Activated naive CD8-positive, alpha-beta T cell treated with anti-CD3 and anti-CD28 coated beads for 36 hours (primary cell): ENCODE data around the gene STXBP5L. TPM values are rescaled to one million over a fixed set of nuclear protein-coding genes. Genes with fewer than 3 reads are reported as not detected.
"Not testable (repeated sequence)": the region's sequence is repeated elsewhere in the genome, so short reads cannot be mapped to it uniquely, and the experiment has no call there.

ENCODE experiments used
- DNase-seq: peaks from one replicate; pipeline ENCODE4 v3.0.0; 2021
- H3K27ac Mint-ChIP-seq: one replicate; pipeline ENCODE4 v1.8.0; 2022; ENCODE audit warnings: mild to moderate bottlenecking, moderate library complexity, mixed read lengths
- H3K27me3 Mint-ChIP-seq: one replicate; pipeline ENCODE4 v1.8.0; 2022; ENCODE audit warnings: mild to moderate bottlenecking, mixed read lengths
- H3K36me3 Mint-ChIP-seq: one replicate; pipeline ENCODE4 v1.8.0; 2021; ENCODE audit warnings: mild to moderate bottlenecking, mixed read lengths
- H3K4me1 Mint-ChIP-seq: one replicate; pipeline ENCODE4 v1.8.0; 2021; ENCODE audit warnings: mixed read lengths
- H3K4me3 Mint-ChIP-seq: one replicate; pipeline ENCODE4 v1.8.0; 2022; ENCODE audit warnings: mild to moderate bottlenecking, moderate library complexity, mixed read lengths
- H3K9me3 Mint-ChIP-seq: one replicate; pipeline ENCODE4 v1.8.0; 2022; ENCODE audit warnings: mixed read lengths
- total RNA-seq, 2 experiments: library from RNA; stranded (reverse); gene quantifications; one replicate each; pipeline ENCODE4 v1.2.3, GENCODE V29; 2021

STXBP5L gene
- total RNA-seq: not detected

- H3K4me3 Mint-ChIP-seq: peak within 1 kb of the TSS; percentile 74
- H3K9me3 Mint-ChIP-seq: no peaks in the 10 kb centered on the region
- no peaks in the 10 kb centered on the region for H3K36me3 Mint-ChIP-seq
- H3K4me1 Mint-ChIP-seq: peaks cover 13% of the 10 kb centered on the region
- H3K27me3 Mint-ChIP-seq: peaks cover 74% of the 10 kb centered on the region
- no peak within 1 kb of the TSS for H3K27ac Mint-ChIP-seq
- peak; percentile 77 for DNase-seq
Observed at GRCh38 chr3:120908030-120908794, at the start of gene STXBP5L. STXBP5L (plus strand) TSS chr3:120908205; CDS start chr3:120909579, 1,374 bp downstream.

DNA sequence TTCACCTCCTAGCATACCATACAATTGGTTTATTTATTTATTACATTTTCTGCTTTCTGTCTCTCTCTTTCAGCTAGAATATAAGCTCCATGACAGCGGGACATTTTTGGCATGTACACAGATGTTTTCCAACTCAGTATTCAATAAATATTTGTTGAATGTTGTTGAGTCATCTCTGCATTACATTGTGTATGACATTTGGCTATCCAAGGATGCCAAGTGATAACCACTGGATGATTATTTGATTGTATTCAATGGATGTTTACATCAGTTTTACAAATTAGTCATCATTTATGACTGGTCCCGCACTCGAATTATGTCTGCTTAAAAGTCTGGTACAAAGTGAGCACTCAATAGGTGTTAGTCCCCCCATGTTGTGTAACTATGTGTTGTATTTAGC, 49.5 kb upstream of the STXBP5L start:
- no peaks in the 10 kb centered on the region for H3K4me1 Mint-ChIP-seq
- DNase-seq: no peak
- H3K36me3 Mint-ChIP-seq: no peaks in the 10 kb centered on the region
- H3K9me3 Mint-ChIP-seq: no peaks in the 10 kb centered on the region
- H3K27ac Mint-ChIP-seq: no peak overlapping the region
- H3K4me3 Mint-ChIP-seq: no peak overlapping the region
- peaks cover 22% of the 10 kb centered on the region for H3K27me3 Mint-ChIP-seq

- Mint-ChIP-seq H3K9me3 (no peaks in the 10 kb centered on the region), H3K36me3 (no peaks in the 10 kb centered on the region), H3K27ac (no peak overlapping the region), H3K4me1 (no peaks in the 10 kb centered on the region), H3K4me3 (no peak overlapping the region), H3K27me3 (peaks cover 12% of the 10 kb centered on the region)
- DNase-seq: no peak
Observed at GRCh38 chr3:120864541-120864940, 43.5 kb upstream of the STXBP5L start.

DNA sequence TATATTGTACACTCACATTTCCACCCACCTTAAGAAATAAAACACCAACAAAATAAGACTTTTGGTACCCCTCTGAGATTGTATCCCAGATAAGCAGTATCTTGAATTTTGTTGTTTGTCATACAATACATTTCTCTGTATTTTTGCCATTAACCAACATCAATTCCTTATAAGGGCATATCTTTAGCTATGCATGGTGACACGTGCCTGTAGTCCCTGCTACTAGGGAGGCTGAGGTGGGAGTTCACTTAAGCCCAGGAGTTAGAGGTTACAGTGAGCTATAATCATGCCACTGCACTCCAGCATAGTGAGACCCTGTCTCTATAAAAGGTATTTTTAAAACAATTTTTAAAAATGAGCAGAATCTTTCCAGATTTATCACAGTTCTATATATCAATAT, 32.5 kb upstream of the STXBP5L start:
- Mint-ChIP-seq H3K36me3 (no peaks in the 10 kb centered on the region), H3K9me3 (no peaks in the 10 kb centered on the region), H3K27ac (no peak overlapping the region), H3K27me3 (peaks cover 16% of the 10 kb centered on the region), H3K4me1 (no peaks in the 10 kb centered on the region), H3K4me3 (no peak overlapping the region)
- no peak for DNase-seq

DNA sequence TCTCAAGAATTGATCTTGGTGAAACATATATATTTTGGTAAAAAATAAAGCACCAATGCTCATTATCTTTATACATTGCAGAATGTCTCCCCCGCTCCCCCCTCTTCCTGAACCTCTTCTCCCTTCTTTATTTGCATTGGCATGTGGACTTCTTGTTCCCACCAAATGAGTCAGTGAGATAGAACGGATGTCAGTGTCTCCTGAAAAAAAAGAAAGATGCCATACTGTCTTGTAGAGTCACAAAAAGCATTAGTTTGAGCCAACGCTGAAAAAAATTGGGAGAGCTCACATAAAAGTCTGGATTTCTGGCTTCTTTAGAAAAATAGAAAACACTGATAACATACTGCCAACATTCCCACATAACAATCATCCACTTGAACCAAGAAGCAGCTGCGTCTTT, 32.0 kb upstream of the STXBP5L start:
- no peak for DNase-seq
- Mint-ChIP-seq H3K9me3 (no peaks in the 10 kb centered on the region), H3K27ac (no peak overlapping the region), H3K4me1 (no peaks in the 10 kb centered on the region), H3K4me3 (no peak overlapping the region), H3K36me3 (no peaks in the 10 kb centered on the region), H3K27me3 (peaks cover 18% of the 10 kb centered on the region)

- Mint-ChIP-seq H3K27ac (no peak overlapping the region), H3K36me3 (no peaks in the 10 kb centered on the region), H3K4me3 (no peak overlapping the region), H3K4me1 (no peaks in the 10 kb centered on the region), H3K27me3 (peaks cover 14% of the 10 kb centered on the region), H3K9me3 (no peaks in the 10 kb centered on the region)
- no peak for DNase-seq
Observed at GRCh38 chr3:120879411-120879810, 28.6 kb upstream of the STXBP5L start.

DNA sequence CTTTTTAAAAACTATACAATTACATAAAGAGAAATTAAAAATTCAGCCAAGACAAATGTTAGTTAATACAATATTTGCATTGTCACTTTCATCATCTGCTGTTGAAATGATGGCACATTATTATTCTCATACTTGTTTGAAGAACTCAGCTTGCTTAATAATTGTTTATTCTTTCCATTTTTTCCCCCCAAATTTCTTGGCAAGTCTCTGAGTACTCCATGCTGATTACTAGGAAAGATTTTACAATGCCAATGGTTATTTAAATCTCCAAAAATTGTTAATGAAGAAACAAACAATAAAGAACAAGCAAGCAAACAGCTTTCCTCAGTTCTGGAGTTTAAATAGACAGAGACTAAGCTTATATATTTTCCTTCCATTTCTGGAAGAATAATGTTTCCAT, 15.1 kb upstream of the STXBP5L start:
- Mint-ChIP-seq H3K4me3 (no peak overlapping the region), H3K36me3 (no peaks in the 10 kb centered on the region), H3K4me1 (no peaks in the 10 kb centered on the region), H3K27me3 (peaks cover 21% of the 10 kb centered on the region), H3K27ac (no peak overlapping the region), H3K9me3 (no peaks in the 10 kb centered on the region)
- no peak for DNase-seq

DNA sequence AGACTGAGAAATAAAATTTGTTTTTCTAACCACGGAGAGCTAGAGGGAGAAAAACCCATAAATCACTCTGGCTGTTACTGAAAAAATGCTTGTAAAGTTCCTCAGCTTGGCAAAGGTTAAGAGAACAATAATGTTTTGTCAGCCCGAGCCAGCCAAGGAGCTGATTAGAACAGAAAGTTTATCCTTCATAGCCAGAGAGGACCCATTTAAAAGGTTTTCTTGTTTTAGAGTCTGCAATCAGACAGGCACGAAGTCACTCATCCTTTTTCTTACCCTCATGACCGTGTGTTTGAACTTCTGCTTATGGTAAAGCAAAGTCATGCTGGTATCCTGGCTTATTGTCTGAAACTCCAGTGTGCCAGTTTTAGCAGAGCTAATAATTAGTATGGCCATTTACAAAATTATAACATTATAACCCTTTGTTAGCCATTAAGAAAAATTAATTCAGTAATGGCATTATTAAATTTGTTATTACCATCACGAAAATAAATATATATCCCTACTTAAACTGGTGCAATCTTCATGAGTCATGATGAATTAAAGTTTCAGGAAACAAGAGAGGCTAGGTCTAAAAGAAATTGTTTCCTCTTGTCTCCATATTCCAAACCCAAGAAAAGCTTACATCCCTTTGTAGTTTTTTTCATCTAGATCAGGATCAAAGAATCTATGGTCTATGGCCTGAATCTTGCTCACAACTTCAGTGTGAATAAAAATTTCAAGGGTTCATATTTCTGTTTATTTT, 13.5 kb upstream of the STXBP5L start:
- no peaks in the 10 kb centered on the region for H3K36me3 Mint-ChIP-seq
- H3K9me3 Mint-ChIP-seq: no peaks in the 10 kb centered on the region
- H3K27ac Mint-ChIP-seq: no peak overlapping the region
- H3K4me1 Mint-ChIP-seq: no peaks in the 10 kb centered on the region
- H3K27me3 Mint-ChIP-seq: peaks cover 24% of the 10 kb centered on the region
- DNase-seq: no peak
- H3K4me3 Mint-ChIP-seq: no peak overlapping the region

- not testable (repeated sequence) for H3K36me3 Mint-ChIP-seq, H3K4me1 Mint-ChIP-seq, DNase-seq, H3K9me3 Mint-ChIP-seq, H3K27ac Mint-ChIP-seq, H3K4me3 Mint-ChIP-seq
- H3K27me3 Mint-ChIP-seq: peaks cover 36% of the 10 kb centered on the region
Observed at GRCh38 chr3:120901716-120902115, 6.3 kb upstream of the STXBP5L start.

DNA sequence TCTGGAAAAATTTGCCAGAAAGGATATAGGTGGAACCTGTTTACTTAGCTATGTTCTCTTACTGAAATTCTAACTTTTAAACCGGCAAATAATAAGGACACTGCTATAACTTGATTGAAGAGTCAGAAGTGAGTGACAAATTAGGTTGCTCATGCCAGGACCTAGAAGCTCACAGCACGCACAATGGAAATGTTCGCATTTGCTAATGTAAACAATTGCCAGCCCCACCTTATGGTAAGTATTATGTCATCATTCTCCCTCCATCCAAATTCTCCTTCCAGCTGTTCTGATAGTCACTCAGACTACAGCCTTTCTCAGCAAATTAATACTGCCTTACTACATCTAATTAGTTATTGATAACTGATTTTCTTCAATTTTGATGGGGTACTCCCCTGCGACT, 4.8 kb upstream of the STXBP5L start:
- Mint-ChIP-seq H3K4me1 (peaks cover 6% of the 10 kb centered on the region), H3K4me3 (no peak overlapping the region), H3K27me3 (peaks cover 51% of the 10 kb centered on the region), H3K9me3 (peaks cover 2% of the 10 kb centered on the region), H3K36me3 (no peaks in the 10 kb centered on the region), H3K27ac (no peak overlapping the region)
- no peak for DNase-seq

DNA sequence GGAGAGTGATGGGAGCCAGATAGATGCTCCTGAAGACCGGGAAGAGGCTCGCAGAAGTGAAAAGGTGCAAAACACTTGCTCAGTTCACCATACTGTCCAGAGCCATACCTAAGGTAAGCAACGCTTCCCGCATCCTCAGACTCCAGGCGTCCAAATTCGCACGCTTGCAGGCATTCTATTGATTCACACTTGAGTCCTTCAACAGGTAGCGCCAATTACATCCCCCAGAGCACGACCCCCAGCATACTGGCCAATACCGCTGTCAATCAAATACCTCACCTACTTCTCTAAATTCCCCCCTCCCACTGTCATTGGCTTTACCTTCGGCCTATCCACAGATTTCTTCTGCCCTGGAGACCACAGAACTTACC, 361 bp upstream of the STXBP5L start:
- Mint-ChIP-seq H3K36me3 (no peaks in the 10 kb centered on the region), H3K9me3 (peaks cover 2% of the 10 kb centered on the region), H3K27ac (no peak overlapping the region), H3K4me3 (peak overlapping the region; percentile 74), H3K4me1 (peaks cover 13% of the 10 kb centered on the region), H3K27me3 (peaks cover 72% of the 10 kb centered on the region)
- DNase-seq: no peak

DNA sequence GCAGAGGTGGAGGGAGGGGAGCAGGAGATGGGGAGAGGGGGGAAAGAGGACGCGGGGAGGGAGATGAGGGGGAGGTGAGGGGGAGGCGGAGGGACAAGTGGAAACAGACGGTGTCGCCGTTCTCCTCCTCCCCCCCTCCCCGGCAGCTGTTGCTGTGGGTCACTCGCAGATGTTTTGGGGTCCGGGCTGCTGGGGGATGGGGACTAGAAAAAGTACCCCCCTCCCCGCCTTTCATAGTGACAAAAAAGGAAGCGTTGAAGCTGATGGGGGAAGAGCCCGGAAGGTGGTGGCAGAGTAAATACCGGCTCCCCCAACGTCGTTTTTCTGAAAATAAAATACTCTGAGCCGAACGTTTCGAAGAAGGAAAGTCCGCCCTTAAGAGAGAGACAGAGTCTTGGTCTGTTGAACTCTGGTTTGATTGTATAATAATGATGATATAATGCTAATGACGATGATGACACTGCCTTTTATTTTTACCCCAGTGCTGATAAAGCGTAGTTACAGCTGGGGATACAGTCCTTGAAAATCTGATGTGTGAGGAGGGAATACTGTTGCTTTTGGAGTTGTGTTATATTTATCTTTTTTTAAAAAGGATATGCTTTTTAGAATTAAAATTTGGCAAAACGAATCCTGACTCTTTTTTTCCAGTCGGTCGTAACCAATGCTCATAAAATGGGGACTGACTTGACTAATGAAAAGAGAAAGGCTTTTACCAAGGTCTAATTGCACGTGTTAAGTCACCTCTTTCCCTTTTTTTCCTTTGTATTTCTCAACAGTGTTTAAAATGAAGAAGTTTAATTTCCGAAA, 993 bp downstream of the STXBP5L start:
- no peak for DNase-seq
- Mint-ChIP-seq H3K4me3 (peak overlapping the region; percentile 48), H3K4me1 (peaks cover 13% of the 10 kb centered on the region), H3K27me3 (peaks cover 71% of the 10 kb centered on the region), H3K36me3 (no peaks in the 10 kb centered on the region), H3K9me3 (no peaks in the 10 kb centered on the region), H3K27ac (no peak overlapping the region)

- no peak for DNase-seq
- Mint-ChIP-seq H3K4me3 (peak overlapping the region; percentile 7), H3K4me1 (peaks cover 13% of the 10 kb centered on the region), H3K27ac (no peak overlapping the region), H3K36me3 (no peaks in the 10 kb centered on the region), H3K9me3 (no peaks in the 10 kb centered on the region), H3K27me3 (peaks cover 66% of the 10 kb centered on the region)
Observed at GRCh38 chr3:120909602-120909878, 1.5 kb downstream of the STXBP5L start.

- Mint-ChIP-seq H3K36me3 (no peaks in the 10 kb centered on the region), H3K9me3 (peaks cover 15% of the 10 kb centered on the region), H3K27me3 (peaks cover 8% of the 10 kb centered on the region), H3K27ac (no peak overlapping the region), H3K4me3 (no peak overlapping the region), H3K4me1 (no peaks in the 10 kb centered on the region)
- no peak for DNase-seq
Observed at GRCh38 chr3:120926146-120926545, 18.1 kb downstream of the STXBP5L start.

DNA sequence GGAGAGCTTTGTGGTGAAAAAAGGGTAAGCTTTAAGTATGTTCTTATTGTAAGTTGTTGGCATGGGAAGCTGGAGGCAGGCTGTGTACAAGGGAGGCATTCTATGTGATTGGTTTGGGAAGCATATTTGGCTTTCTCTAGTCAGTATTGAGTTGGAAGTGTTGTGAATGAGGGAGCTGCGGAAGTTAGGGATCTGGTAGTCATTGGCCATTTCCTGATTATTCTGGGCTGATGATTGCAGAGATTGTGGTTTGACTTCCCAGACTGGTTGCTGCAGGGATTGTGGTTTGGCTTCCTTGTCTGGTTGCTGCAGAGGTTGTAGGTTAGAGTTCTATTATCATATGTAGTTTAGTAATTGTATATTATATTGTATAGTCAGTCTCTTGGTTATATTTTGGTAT, 21.0 kb downstream of the STXBP5L start:
- DNase-seq: no peak
- H3K4me3 Mint-ChIP-seq: no peak overlapping the region
- no peaks in the 10 kb centered on the region for H3K36me3 Mint-ChIP-seq
- H3K27ac Mint-ChIP-seq: no peak overlapping the region
- no peaks in the 10 kb centered on the region for H3K27me3 Mint-ChIP-seq
- no peaks in the 10 kb centered on the region for H3K4me1 Mint-ChIP-seq
- H3K9me3 Mint-ChIP-seq: peaks cover 14% of the 10 kb centered on the region
